GM12878 (cell line): ENCODE data around the gene ARHGEF18. TPM values are rescaled to one million over a fixed set of nuclear protein-coding genes. Genes with fewer than 3 reads are reported as not detected.

Experiments used
- ATAC-seq: fragments of 200-7000 bp; cut with Tn5 transposase; 3 replicates; pipeline ENCODE4 v1.9.1; 2020; ENCODE audit warnings: mild to moderate bottlenecking, moderate library complexity
- BruUV-seq: library from RNA; stranded (reverse); fragments of 400-500 nt; replicated peaks from 2 replicates; lab custom pipeline; 2021; lab: Mats Ljungman, UMichigan
- CTCF ChIA-PET: fragments of 300-600 bp; sonication (Branson Sonifier 250); formaldehyde crosslinking; extraction: SDS; loops from one replicate; lab custom pipeline; 2021; ENCODE audit warnings: inconsistent platforms; lab: Yijun Ruan, JAX
- POLR2A ChIA-PET: fragments of 350-600 bp; formaldehyde crosslinking; extraction: SDS; loops from one replicate; lab custom pipeline; 2021; ENCODE audit warnings: inconsistent platforms; lab: Charles Lee
- RAD21 ChIA-PET: fragments of 300-600 bp; sonication (Branson Sonifier 250); formaldehyde crosslinking; loops from one replicate; lab custom pipeline; 2023; ENCODE audit warnings: antibody characterized with exemption; ENCODE audit not compliant: unreplicated experiment; lab: Charles Lee
- SMC1A ChIA-PET: fragments of 300-600 bp; sonication (Branson Sonifier 250); formaldehyde crosslinking; loops from one replicate; lab custom pipeline; 2023; ENCODE audit not compliant: unreplicated experiment, uncharacterized antibody; lab: Charles Lee
- DNase-seq: peaks from one replicate; pipeline ENCODE4 v3.0.0-alpha.2; 2011; ENCODE audit warnings: low read depth, low spot score
- FAIRE-seq: peaks from 3 replicates; lab custom pipeline; 2011; peaks lifted over from hg19 to GRCh38; lab: Jason Lieb, UNC
- H2AFZ ChIP-seq: 2 replicates; pipeline ENCODE4 v1.6.0; 2011; ENCODE audit warnings: low read depth, low read length, control low read depth; ENCODE audit not compliant: control insufficient read depth
- H3K27ac ChIP-seq: 2 replicates; pipeline ENCODE4 v1.5.1; 2011; ENCODE audit warnings: control low read depth; ENCODE audit not compliant: control insufficient read depth, insufficient read depth
- H3K27me3 ChIP-seq, 2 experiments: replicated peaks in 1 of 2; 2 replicates each; pipeline versions ENCODE4 v1.6.0 to v1.6.1; 2011; ENCODE audit warnings: low read length in 1 of 2; ENCODE audit not compliant: control insufficient read depth in 2 of 2, insufficient read depth in 2 of 2
- H3K36me3 ChIP-seq, 2 experiments: 2 replicates each; pipeline ENCODE4 v1.5.1; 2011; ENCODE audit warnings: low read length in 1 of 2; ENCODE audit not compliant: control insufficient read depth in 2 of 2, insufficient read depth in 2 of 2
- H3K4me1 ChIP-seq: 2 replicates; pipeline ENCODE4 v1.6.1; 2011; ENCODE audit warnings: mild to moderate bottlenecking, low read length, moderate library complexity, mixed read lengths; ENCODE audit not compliant: control insufficient read depth, insufficient read depth
- H3K4me2 ChIP-seq: 2 replicates; pipeline ENCODE4 v1.6.0; 2011; ENCODE audit warnings: control low read depth; ENCODE audit not compliant: control insufficient read depth, insufficient read depth
- H3K4me3 ChIP-seq: fragments of 200-600 bp; sonication (generic); 2 replicates; pipeline ENCODE4 v1.5.1; 2016
- H3K79me2 ChIP-seq: 2 replicates; pipeline ENCODE4 v1.6.0; 2011; ENCODE audit warnings: low read length; ENCODE audit not compliant: control insufficient read depth, insufficient read depth
- H3K9ac ChIP-seq: 2 replicates; pipeline ENCODE4 v1.8.0; 2011; ENCODE audit warnings: low read length, control low read depth, mixed read lengths; ENCODE audit not compliant: control insufficient read depth, insufficient read depth
- H3K9me3 ChIP-seq: replicated peaks from 3 replicates; pipeline ENCODE4 v1.5.1; 2011; ENCODE audit warnings: mild to moderate bottlenecking, low read length; ENCODE audit not compliant: control insufficient read depth, insufficient read depth
- H4K20me1 ChIP-seq: 2 replicates; pipeline ENCODE4 v1.6.0; 2011; ENCODE audit not compliant: control insufficient read depth, insufficient read depth
- IRF4 ChIP-seq: IDR thresholded peaks from 2 replicates; pipeline ENCODE4 v1.6.1; 2011; ENCODE audit warnings: low read depth, low read length
- RAD21 ChIP-seq: IDR thresholded peaks from 2 replicates; pipeline ENCODE4 v1.6.1; 2011; ENCODE audit warnings: mild to moderate bottlenecking, low read depth, low read length, moderate library complexity; ENCODE audit not compliant: insufficient read depth
- SMC3 ChIP-seq: IDR thresholded peaks from 2 replicates; pipeline ENCODE4 v1.6.1; 2011; ENCODE audit warnings: low read length, improper control_type of control experiment, borderline replicate concordance
- SREBF2 ChIP-seq: IDR thresholded peaks from 2 replicates; pipeline ENCODE4 v1.6.1; 2012; ENCODE audit warnings: mild to moderate bottlenecking, low read length
- YY1 ChIP-seq: IDR thresholded peaks from 2 replicates; pipeline ENCODE4 v1.6.1; 2011; ENCODE audit warnings: low read depth, mild to moderate bottlenecking, low read length
- WGBS: methylation state at CpG from one replicate; pipeline ENCODE4 v1.1.6; 2016; ENCODE audit warnings: low lambda C conversion rate; ENCODE audit not compliant: insufficient replicate concordance, insufficient coverage; ENCODE audit errors: missing lambda C conversion rate; 5-methylcytosine and 5-hydroxymethylcytosine counted together
- in situ Hi-C: fragments of 300-500 bp; cut with MboI; formaldehyde crosslinking; loops from 9 replicates; pipeline ENCODE4 v1.14.3; 2018; ENCODE audit warnings: mixed read lengths
- intact Hi-C: fragments of 100-400 bp; cut with micrococcal nuclease; formaldehyde crosslinking; loops from one replicate; pipeline ENCODE4 v1.14.2; 2022; ENCODE audit not compliant: unreplicated experiment
- polyA plus RNA-seq, 11 experiments: library from polyadenylated mRNA; depleted of rRNA in 4 of 11; unstranded in 6 of 11; stranded (reverse) in 5 of 11; fragments of >200 nt; fragmentation: Nextera tagmentation in 4 of 11; fragmentation: Illumina TruSeq in 1 of 11; extraction: Ambion mirVana in 4 of 11; extraction: Trizol in 1 of 11; gene quantifications; 1 replicate in 1 of 11; 2 replicates in 10 of 11; pipeline versions ENCODE4 v1.2.1 to v1.2.3, GENCODE V29; 2011 to 2016; ENCODE audit warnings: inconsistent platforms in 2 of 11, missing spikeins in 2 of 11, low read depth in 1 of 11
- total RNA-seq, 4 experiments: library from RNA; depleted of rRNA in 3 of 4; stranded (reverse); fragments of >200 nt in 3 of 4; fragmentation: Illumina TruSeq in 1 of 4; extraction: Trizol in 1 of 4; gene quantifications; 2 replicates each; pipeline versions ENCODE4 v1.2.1 to v1.2.3, GENCODE V29; 2013 to 2021
- TF ChIP-seq, protein P1 (sequence below), 3 experiments: IDR thresholded peaks in 2 of 3; conservative IDR thresholded peaks in 1 of 3; 2 replicates each; pipeline ENCODE4 v1.5.1; 2011; ENCODE audit warnings: low read depth in 3 of 3, low read length in 3 of 3, mild to moderate bottlenecking in 3 of 3, control low read depth in 2 of 3, moderate library complexity in 2 of 3, inconsistent platforms in 1 of 3, mixed read lengths in 1 of 3; ENCODE audit not compliant: control insufficient read depth in 2 of 3, insufficient read depth in 1 of 3; ENCODE audit errors: extremely low read depth in 1 of 3
- TF ChIP-seq, protein P2 (sequence below): fragments of 450-650 bp; IDR thresholded peaks from 2 replicates; pipeline ENCODE4 v1.6.1; 2017; ENCODE audit warnings: mild to moderate bottlenecking, moderate library complexity

ARHGEF18 gene
- total and polyA plus RNA-seq, 10 of the 15 experiments (the other 5 are each of a cell fraction or from before 2014, with no cell fraction given) = 0.31 to 32.3 (median 13.4) TPM

DNA sequence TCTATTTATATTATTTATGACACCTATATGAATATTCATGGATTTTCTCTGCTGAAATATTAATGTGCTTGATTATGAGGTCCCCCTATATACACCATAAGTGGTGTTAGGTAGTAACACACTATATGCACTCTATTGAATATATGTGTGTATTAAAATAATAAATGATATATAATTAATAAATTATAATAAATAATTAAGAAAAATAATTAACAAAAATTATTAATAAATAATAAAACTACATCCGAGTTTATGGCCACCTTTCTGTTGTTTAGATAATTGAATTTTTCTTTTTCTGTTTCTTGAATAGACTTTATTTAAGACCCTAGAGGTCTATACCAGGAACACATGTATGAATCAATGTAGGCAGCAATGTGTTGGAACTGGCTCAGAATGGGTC, 20.9 kb upstream of the ARHGEF18 start:
- no peak overlapping the region for H3K4me3 ChIP-seq
- no peak overlapping the region for H3K27ac ChIP-seq
- H3K4me1 ChIP-seq = no peaks in the 10 kb centered on the region
- no peak overlapping the region for H2AFZ ChIP-seq
- DNase-seq (no peak), FAIRE-seq (no peak), ATAC-seq (no peak)
- WGBS = 38% methylated on average over 1 of the region's 1 CpG
- RAD21 ChIA-PET = interaction anchor here (0.7 to 6.7 kb wide), 7 partner anchors 12 to 228 kb away, joined by 3 to 104 read pairs (median 7); partner anchors contain the start of gene INSR
- TF ChIP-seq YY1 = no peak
- BruUV-seq = no TSS peak
- H4K20me1 ChIP-seq = no peaks in the 10 kb centered on the region
- POLR2A ChIA-PET = interaction anchor here (0.6 to 3.4 kb wide), 3 partner anchors 12 to 29 kb away, joined by 3 to 28 read pairs (median 3); no protein-coding TSS in a partner anchor
- H3K27me3 ChIP-seq = no peaks in the 10 kb centered on the region
- H3K9me3 ChIP-seq = peaks cover 5% of the 10 kb centered on the region; the same call in 2 of the 3 replicates
- no peaks in the 10 kb centered on the region for H3K36me3 ChIP-seq
- no peak overlapping the region for H3K4me2 ChIP-seq
- CTCF ChIA-PET = interaction anchor here (0.7 to 6.0 kb wide), 10 partner anchors 9 to 226 kb away, joined by 3 to 154 read pairs (median 8); no protein-coding TSS in a partner anchor
- no peaks in the 10 kb centered on the region for H3K79me2 ChIP-seq
- SMC1A ChIA-PET = interaction anchor here (1.2 to 6.7 kb wide), 10 partner anchors 12 to 228 kb away, joined by 3 to 120 read pairs (median 14); partner anchors contain the start of gene ARHGEF18
- intact Hi-C loops (loop anchor here (1.0 kb wide), 1 partner anchor 13 kb away; no protein-coding TSS in a partner anchor), in situ Hi-C loops (no loop called here)
- no peak overlapping the region for H3K9ac ChIP-seq

DNA sequence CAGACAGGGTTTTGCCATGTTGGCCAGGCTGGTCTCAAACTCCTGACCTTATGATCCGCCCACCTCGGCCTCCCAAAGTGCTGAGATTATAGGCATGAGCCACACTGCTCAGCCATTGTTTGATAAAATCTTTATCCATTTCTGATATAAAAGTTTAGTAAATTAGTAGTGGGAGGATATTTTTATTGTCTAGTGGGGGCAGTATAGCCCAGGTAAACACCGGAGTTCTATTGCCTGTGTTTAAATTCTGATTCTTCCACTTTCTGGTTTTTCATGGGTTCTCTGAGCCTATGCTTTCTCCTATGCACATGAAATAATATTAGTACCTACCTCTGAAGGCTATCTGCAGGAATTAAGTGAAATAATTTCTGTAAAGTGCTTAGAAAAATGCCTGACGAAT, 20.1 kb upstream of the ARHGEF18 start:
- H3K27ac ChIP-seq = no peak overlapping the region
- TF ChIP-seq SREBF2 (no peak), RAD21 (peak; percentile 57), SMC3 (peak; percentile 51; the same call in 1 of the 2 replicates), IRF4 (no peak)
- TF ChIP-seq, protein P1, sequence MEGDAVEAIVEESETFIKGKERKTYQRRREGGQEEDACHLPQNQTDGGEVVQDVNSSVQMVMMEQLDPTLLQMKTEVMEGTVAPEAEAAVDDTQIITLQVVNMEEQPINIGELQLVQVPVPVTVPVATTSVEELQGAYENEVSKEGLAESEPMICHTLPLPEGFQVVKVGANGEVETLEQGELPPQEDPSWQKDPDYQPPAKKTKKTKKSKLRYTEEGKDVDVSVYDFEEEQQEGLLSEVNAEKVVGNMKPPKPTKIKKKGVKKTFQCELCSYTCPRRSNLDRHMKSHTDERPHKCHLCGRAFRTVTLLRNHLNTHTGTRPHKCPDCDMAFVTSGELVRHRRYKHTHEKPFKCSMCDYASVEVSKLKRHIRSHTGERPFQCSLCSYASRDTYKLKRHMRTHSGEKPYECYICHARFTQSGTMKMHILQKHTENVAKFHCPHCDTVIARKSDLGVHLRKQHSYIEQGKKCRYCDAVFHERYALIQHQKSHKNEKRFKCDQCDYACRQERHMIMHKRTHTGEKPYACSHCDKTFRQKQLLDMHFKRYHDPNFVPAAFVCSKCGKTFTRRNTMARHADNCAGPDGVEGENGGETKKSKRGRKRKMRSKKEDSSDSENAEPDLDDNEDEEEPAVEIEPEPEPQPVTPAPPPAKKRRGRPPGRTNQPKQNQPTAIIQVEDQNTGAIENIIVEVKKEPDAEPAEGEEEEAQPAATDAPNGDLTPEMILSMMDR (IDR thresholded peaks at IDR 0.05 in 2 of 3, conservative IDR thresholded peaks at IDR 0.05 in 1 of 3; ENCODE audit: control insufficient read depth in 2 of 3, extremely low read depth in 1 of 3, insufficient read depth in 1 of 3, low read depth in 3 of 3, low read length in 3 of 3) = peak in 2 of 3 experiments; percentile 14 to 42; a peak in 3 of 6 replicates
- TF ChIP-seq, protein P2, sequence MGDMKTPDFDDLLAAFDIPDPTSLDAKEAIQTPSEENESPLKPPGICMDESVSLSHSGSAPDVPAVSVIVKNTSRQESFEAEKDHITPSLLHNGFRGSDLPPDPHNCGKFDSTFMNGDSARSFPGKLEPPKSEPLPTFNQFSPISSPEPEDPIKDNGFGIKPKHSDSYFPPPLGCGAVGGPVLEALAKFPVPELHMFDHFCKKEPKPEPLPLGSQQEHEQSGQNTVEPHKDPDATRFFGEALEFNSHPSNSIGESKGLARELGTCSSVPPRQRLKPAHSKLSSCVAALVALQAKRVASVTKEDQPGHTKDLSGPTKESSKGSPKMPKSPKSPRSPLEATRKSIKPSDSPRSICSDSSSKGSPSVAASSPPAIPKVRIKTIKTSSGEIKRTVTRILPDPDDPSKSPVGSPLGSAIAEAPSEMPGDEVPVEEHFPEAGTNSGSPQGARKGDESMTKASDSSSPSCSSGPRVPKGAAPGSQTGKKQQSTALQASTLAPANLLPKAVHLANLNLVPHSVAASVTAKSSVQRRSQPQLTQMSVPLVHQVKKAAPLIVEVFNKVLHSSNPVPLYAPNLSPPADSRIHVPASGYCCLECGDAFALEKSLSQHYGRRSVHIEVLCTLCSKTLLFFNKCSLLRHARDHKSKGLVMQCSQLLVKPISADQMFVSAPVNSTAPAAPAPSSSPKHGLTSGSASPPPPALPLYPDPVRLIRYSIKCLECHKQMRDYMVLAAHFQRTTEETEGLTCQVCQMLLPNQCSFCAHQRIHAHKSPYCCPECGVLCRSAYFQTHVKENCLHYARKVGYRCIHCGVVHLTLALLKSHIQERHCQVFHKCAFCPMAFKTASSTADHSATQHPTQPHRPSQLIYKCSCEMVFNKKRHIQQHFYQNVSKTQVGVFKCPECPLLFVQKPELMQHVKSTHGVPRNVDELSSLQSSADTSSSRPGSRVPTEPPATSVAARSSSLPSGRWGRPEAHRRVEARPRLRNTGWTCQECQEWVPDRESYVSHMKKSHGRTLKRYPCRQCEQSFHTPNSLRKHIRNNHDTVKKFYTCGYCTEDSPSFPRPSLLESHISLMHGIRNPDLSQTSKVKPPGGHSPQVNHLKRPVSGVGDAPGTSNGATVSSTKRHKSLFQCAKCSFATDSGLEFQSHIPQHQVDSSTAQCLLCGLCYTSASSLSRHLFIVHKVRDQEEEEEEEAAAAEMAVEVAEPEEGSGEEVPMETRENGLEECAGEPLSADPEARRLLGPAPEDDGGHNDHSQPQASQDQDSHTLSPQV = 0 out of 2 replicates have a peak, but pooled peaks have one; percentile 16
- H3K36me3 ChIP-seq = no peaks in the 10 kb centered on the region
- BruUV-seq = no TSS peak
- intact Hi-C loops (loop anchor here (1.0 kb wide), 1 partner anchor 13 kb away; no protein-coding TSS in a partner anchor), in situ Hi-C loops (no loop called here)
- CTCF ChIA-PET = interaction anchor here (0.6 to 6.0 kb wide), 21 partner anchors 8 to 227 kb away, joined by 3 to 154 read pairs (median 4); partner anchors contain the start of gene ARHGEF18
- no peak overlapping the region for H3K4me2 ChIP-seq
- no peak overlapping the region for H2AFZ ChIP-seq
- no peaks in the 10 kb centered on the region for H4K20me1 ChIP-seq
- SMC1A ChIA-PET = interaction anchor here (0.6 to 6.7 kb wide), 15 partner anchors 8 to 226 kb away, joined by 3 to 120 read pairs (median 5); partner anchors contain the start of gene ARHGEF18
- peaks cover 7% of the 10 kb centered on the region for H3K4me1 ChIP-seq
- ATAC-seq (peak; percentile 53), DNase-seq (no peak), FAIRE-seq (no peak)
- H3K9me3 ChIP-seq = peaks cover 5% of the 10 kb centered on the region; the same call in 2 of the 3 replicates
- H3K27me3 ChIP-seq = no peaks in the 10 kb centered on the region
- POLR2A ChIA-PET = interaction anchor here (0.6 to 3.4 kb wide), 5 partner anchors 11 to 193 kb away, joined by 3 to 28 read pairs (median 3); no protein-coding TSS in a partner anchor
- no peaks in the 10 kb centered on the region for H3K79me2 ChIP-seq
- H3K4me3 ChIP-seq = no peak overlapping the region
- RAD21 ChIA-PET = interaction anchor here (0.5 to 6.7 kb wide), 11 partner anchors 11 to 226 kb away, joined by 3 to 104 read pairs (median 6); partner anchors contain the start of gene ARHGEF18
- 63% methylated on average over 4 of the region's 4 CpGs for WGBS
- no peak overlapping the region for H3K9ac ChIP-seq
